ENCODE data around the gene RBM24. TPM values are rescaled to one million over a fixed set of nuclear protein-coding genes. Genes with fewer than 3 reads are reported as not detected.

The RBM24 gene
- total RNA-seq, result 100 to 1,000 TPM; 107 to 263 (median 166) TPM
- 100 to 1,000 TPM; 119 to 127 TPM for polyA plus RNA-seq
- long read RNA-seq, donor 1, transcript RBM24-201 (3 exons, 2,394 nt), result minor isoform, 11 of 420 reads
- long read RNA-seq, donor 1, transcript RBM24-202 (4 exons, 2,703 nt), result major isoform, 92 of 420 reads
- long read RNA-seq, donor 1, transcript RBM24-207 (5 exons, 1,544 nt), result minor isoform, 27 of 420 reads
- long read RNA-seq, donor 1, transcript RBM24-206 (3 exons, 1,413 nt), result minor isoform, 13 of 420 reads
- long read RNA-seq, donor 1, partial matches to known transcripts, result 12 of 420 reads
- long read RNA-seq, donor 1, other reads (novel, unspliced or antisense), result 259 of 420 reads
- long read RNA-seq, donor 2, transcript RBM24-208 (2 exons, 1,222 nt), result minor isoform, 9 of 142 reads
- long read RNA-seq, donor 2, transcript RBM24-206 (3 exons, 1,413 nt), result minor isoform, 9 of 142 reads
- long read RNA-seq, donor 2, transcript RBM24-201 (3 exons, 2,394 nt), result major isoform, 18 of 142 reads
- long read RNA-seq, donor 2, transcript RBM24-202 (4 exons, 2,703 nt), result minor isoform, 16 of 142 reads
- long read RNA-seq, donor 2, partial matches to known transcripts, result 77 of 142 reads
- long read RNA-seq, donor 2, other reads (novel, unspliced or antisense), result 10 of 142 reads
- long read RNA-seq, donor 3, transcript RBM24-207 (5 exons, 1,544 nt), result minor isoform, 27 of 403 reads
- long read RNA-seq, donor 3, transcript RBM24-201 (3 exons, 2,394 nt), result minor isoform, 9 of 403 reads
- long read RNA-seq, donor 3, transcript RBM24-202 (4 exons, 2,703 nt), result major isoform, 138 of 403 reads
- long read RNA-seq, donor 3, partial matches to known transcripts, result 5 of 403 reads
- long read RNA-seq, donor 3, other reads (novel, unspliced or antisense), result 219 of 403 reads

- intact Hi-C loops (cut with DNase I), result loop anchor here in 8 of 10 donors (5.0 to 10.0 kb wide), 9 partner anchors 79 to 304 kb away; no protein-coding TSS in a partner anchor
These were observed at the start of gene RBM24 for GRCh38 chr6:17281100-17281496. TSS of gene RBM24 (plus strand) at chr6:17281361. CDS start at chr6:17281582, 221 bp downstream.

DNA sequence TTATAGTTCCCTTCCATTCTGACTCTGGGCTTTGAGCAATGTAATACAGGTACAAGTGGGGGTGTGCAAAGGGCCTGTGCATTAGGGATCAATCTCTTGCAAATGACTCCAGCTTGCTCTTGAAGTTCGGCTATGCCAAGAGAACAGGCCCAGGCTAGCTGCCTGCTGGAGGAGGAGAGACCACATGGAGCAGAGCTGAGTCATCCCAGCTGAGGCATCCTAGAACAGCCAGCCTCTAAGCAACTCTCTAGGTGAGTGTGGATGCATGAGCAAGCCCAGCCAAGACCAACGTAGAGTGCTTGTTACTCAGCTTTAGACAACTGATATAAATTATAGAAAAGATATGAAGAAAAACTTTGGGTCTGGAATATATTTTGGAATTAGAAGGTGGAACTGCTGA, 47.6 kb upstream of the RBM24 start:
- WGBS, 4 donors, result 74 to 83% (median 80%) methylated on average over 2 of the region's 2 CpGs
- H3K27ac ChIP-seq, result no peak overlapping the region
- H3K4me1 ChIP-seq, result peaks cover 0 to 8% (median 0%) of the 10 kb centered on the region in 12 donors
- no peak overlapping the region for H3K4me3 ChIP-seq
- no peaks in the 10 kb centered on the region for H3K9me3 ChIP-seq
- H3K27me3 ChIP-seq, result no peaks in the 10 kb centered on the region
- intact Hi-C loops (cut with DNase I), result no loop called here
- no peak for TF ChIP-seq POLR2A (IDR thresholded peaks at IDR 0.05)
- TF ChIP-seq, protein P1, sequence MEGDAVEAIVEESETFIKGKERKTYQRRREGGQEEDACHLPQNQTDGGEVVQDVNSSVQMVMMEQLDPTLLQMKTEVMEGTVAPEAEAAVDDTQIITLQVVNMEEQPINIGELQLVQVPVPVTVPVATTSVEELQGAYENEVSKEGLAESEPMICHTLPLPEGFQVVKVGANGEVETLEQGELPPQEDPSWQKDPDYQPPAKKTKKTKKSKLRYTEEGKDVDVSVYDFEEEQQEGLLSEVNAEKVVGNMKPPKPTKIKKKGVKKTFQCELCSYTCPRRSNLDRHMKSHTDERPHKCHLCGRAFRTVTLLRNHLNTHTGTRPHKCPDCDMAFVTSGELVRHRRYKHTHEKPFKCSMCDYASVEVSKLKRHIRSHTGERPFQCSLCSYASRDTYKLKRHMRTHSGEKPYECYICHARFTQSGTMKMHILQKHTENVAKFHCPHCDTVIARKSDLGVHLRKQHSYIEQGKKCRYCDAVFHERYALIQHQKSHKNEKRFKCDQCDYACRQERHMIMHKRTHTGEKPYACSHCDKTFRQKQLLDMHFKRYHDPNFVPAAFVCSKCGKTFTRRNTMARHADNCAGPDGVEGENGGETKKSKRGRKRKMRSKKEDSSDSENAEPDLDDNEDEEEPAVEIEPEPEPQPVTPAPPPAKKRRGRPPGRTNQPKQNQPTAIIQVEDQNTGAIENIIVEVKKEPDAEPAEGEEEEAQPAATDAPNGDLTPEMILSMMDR (IDR thresholded peaks at IDR 0.05), result no peak
- DNase-seq (no peak), ATAC-seq (no peak)
- H3K36me3 ChIP-seq, result no peaks in the 10 kb centered on the region

More at GRCh38 chr6:17281100-17281496, at the start of gene RBM24:
- Histone ChIP-seq H3K27ac (peak within 1 kb of the TSS; percentile 70 to 96 (median 90)), H3K4me1 (peaks cover 0 to 27% (median 3%) of the 10 kb centered on the region in 12 donors), H3K9me3 (no peaks in the 10 kb centered on the region), H3K36me3 (peaks cover 0 to 12% (median 0%) of the 10 kb centered on the region in 9 donors), H3K4me3 (peak within 1 kb of the TSS; percentile 65 to 87 (median 78)), H3K27me3 (peaks cover 0 to 42% (median 0%) of the 10 kb centered on the region in 9 donors)
- ATAC-seq, result peak in 1 of 4 donors; percentile 2
- TF ChIP-seq POLR2A (IDR thresholded peaks at IDR 0.05), result no peak
- TF ChIP-seq, protein P1 (IDR thresholded peaks at IDR 0.05), result peak in 5 of 12 donors; percentile 15 to 36 (median 24)
- 0 to 1% (median 0%) methylated on average over 28 to 46 of the region's 46 CpGs for WGBS, 4 donors
- DNase-seq, result peak; percentile 42 to 66 (median 51)

DNA sequence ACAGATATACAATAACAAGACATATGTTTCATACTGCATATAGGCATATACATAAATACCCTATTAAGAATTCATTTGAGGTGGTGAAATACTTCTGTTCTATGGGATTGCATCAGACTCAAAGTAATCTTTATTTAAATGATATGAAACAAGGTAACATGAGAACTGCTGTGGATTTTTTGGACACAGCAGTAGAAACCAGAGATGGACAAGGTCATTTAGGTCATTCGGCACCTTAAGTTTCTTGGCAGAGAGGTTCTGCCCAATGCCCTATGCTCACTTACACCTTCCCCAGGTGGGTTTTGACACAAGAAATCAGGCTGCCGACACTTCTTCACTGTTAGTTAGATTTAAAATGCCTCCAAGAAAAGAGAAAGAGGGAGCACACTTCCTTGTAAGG, 43.9 kb upstream of the RBM24 start:
- intact Hi-C loops (cut with DNase I), result no loop called here
- WGBS, 4 donors, result 93 to 97% (median 94%) methylated on average over 2 of the region's 2 CpGs
- ATAC-seq, result no peak

More for the DNA sequence above, 43.9 kb upstream of the RBM24 start:
- Histone ChIP-seq H3K27ac (no peak overlapping the region), H3K4me3 (no peak overlapping the region), H3K9me3 (peaks cover 0 to 10% (median 0%) of the 10 kb centered on the region in 12 donors), H3K27me3 (no peaks in the 10 kb centered on the region), H3K36me3 (no peaks in the 10 kb centered on the region), H3K4me1 (no peaks in the 10 kb centered on the region)
- no peak for DNase-seq
- no peak for TF ChIP-seq POLR2A (IDR thresholded peaks at IDR 0.05)
- TF ChIP-seq, protein P1 (IDR thresholded peaks at IDR 0.05), result no peak
